GM12875 (cell line): ENCODE measurements around the gene IFT52.

Experiments
- H3K4me3 ChIP-seq: one replicate; pipeline ENCODE4 v1.5.1; 2011; ENCODE audit warnings: low read depth, low read length, control low read depth
- CTCF ChIP-seq: IDR thresholded peaks from 2 replicates; pipeline ENCODE4 v1.5.1; 2011; ENCODE audit warnings: low read depth, mild to moderate bottlenecking, control low read depth, inconsistent platforms, low read length, moderate library complexity, borderline replicate concordance; ENCODE audit not compliant: insufficient read depth

The IFT52 gene

GRCh38 chr20:43567477-43567876 lies 23.3 kb upstream of the IFT52 start:
- no peak overlapping the region for H3K4me3 ChIP-seq
- TF ChIP-seq CTCF: no peak

GRCh38 chr20:43568706-43569105 lies 22.0 kb upstream of the IFT52 start:
- H3K4me3 ChIP-seq: no peak overlapping the region
- no peak for TF ChIP-seq CTCF

GRCh38 chr20:43569282-43569681 lies 21.5 kb upstream of the IFT52 start:
- no peak overlapping the region for H3K4me3 ChIP-seq
- no peak for TF ChIP-seq CTCF

GRCh38 chr20:43570496-43570895 lies 20.2 kb upstream of the IFT52 start:
- no peak overlapping the region for H3K4me3 ChIP-seq
- no peak for TF ChIP-seq CTCF

GRCh38 chr20:43571310-43571709 lies 19.4 kb upstream of the IFT52 start:
- no peak overlapping the region for H3K4me3 ChIP-seq
- peak; percentile 22; the same call in 1 of the 2 replicates for TF ChIP-seq CTCF

- no peak overlapping the region for H3K4me3 ChIP-seq
These were observed 19.0 kb upstream of the IFT52 start for GRCh38 chr20:43571771-43572170.

More at GRCh38 chr20:43571771-43572170, 19.0 kb upstream of the IFT52 start:
- no peak for TF ChIP-seq CTCF
